Subcutaneous preadipocyte (primary cell): ENCODE data around the gene PNMA1. TPM values are rescaled to one million over a fixed set of nuclear protein-coding genes. Genes with fewer than 3 reads are reported as not detected.

Experiments used
- small RNA-seq: library from RNA; depleted of rRNA; stranded (forward); fragments of <200 nt; gene quantifications from one replicate; pipeline ENCODE3, GENCODE V24; 2012
- total RNA-seq: library from RNA; depleted of rRNA; stranded (reverse); fragments of >200 nt; gene quantifications from 2 replicates; pipeline ENCODE4 v1.2.3, GENCODE V29; 2012

Gene PNMA1, protein sequence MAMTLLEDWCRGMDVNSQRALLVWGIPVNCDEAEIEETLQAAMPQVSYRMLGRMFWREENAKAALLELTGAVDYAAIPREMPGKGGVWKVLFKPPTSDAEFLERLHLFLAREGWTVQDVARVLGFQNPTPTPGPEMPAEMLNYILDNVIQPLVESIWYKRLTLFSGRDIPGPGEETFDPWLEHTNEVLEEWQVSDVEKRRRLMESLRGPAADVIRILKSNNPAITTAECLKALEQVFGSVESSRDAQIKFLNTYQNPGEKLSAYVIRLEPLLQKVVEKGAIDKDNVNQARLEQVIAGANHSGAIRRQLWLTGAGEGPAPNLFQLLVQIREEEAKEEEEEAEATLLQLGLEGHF
- total RNA-seq, result 21.7 and 26.4 TPM in 2 replicates

DNA sequence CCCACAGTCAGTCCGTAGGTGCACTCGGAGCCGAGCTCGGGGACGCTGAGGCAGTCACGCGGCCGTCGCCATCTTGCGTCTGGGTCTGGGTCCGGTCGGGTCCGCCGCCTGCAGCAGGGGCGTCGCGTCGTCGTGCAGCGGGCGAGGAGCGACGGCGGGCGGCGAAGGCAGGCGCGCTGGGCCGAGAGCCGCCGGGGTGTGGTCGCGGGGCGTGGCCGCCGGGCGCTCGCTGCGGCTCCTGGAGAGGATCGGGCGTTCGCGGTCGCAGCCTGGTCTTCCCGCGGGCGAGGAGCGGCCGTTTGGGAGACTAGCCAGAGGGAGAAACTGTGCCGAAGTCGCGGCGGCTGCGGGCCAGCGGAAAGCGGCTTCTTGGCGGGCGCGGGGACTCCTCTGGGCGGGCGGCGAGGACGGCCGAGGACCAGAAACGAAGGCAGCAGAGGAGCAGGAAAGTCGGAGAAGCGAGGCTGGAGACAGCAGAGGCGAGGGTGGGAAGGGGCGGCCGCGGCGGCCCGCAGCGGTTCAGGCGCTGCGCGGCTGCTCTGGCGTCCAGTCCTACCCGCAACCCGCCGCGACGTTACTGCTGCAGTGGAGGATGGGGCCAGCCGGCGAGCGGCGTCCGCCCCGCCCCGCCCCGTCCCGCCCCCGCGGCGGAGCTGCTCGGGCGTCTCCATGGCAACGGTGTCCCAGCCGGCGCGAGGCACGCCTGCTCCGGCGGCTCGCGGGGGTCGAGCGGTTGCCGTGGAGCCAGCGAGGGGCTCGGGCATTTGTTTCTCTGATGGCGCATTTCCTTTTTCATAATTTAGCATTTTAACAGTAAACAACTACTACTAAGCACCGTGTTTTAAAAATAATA is at the start of gene PNMA1:
Gene PNMA1, minus strand, starts transcription at position 582 of the 853 bp plus-strand sequence. CDS start 745 bp downstream, outside the sequence.

Small RNA genes lying within 50 kb of the gene (small RNA-seq; reads per million reads assigned to genes)
- not detected for gene MIR4505

Other genes with a start within 250 kb of the PNMA1 start
- 19.8 and 25.2 TPM in 2 replicates for gene RIOX1, start 223.5 kb downstream of the PNMA1 start, total RNA-seq
- gene ACOT1, start 177.2 kb downstream of the PNMA1 start, total RNA-seq, result 3.7 and 7.0 TPM in 2 replicates
- gene HEATR4, start 155.4 kb downstream of the PNMA1 start, total RNA-seq, result under 0.01 TPM in 1 of 2 replicates, not detected in the other
- 22.5 and 27.2 TPM in 2 replicates for gene ACOT2, start 145.2 kb downstream of the PNMA1 start, total RNA-seq
- 0.20 and 0.73 TPM in 2 replicates for gene ACOT4, start 122.5 kb downstream of the PNMA1 start, total RNA-seq
- not detected in 2 replicates for gene ACOT6, start 101.9 kb downstream of the PNMA1 start, total RNA-seq
- gene DNAL1, start 69.4 kb downstream of the PNMA1 start, total RNA-seq, result 5.1 and 5.9 TPM in 2 replicates
- 4.8 and 6.8 TPM in 2 replicates for gene PTGR2, start 137.4 kb upstream of the PNMA1 start, total RNA-seq
- 54.0 and 57.5 TPM in 2 replicates for gene ZNF410, start 172.5 kb upstream of the PNMA1 start, total RNA-seq
- gene FAM161B, start 235.7 kb upstream of the PNMA1 start, total RNA-seq, result 2.2 and 3.3 TPM in 2 replicates
- 16.2 and 21.1 TPM in 2 replicates for gene COQ6, start 235.9 kb upstream of the PNMA1 start, total RNA-seq